ENCODE data around the gene G6PC3. TPM values are rescaled to one million over a fixed set of nuclear protein-coding genes. Genes with fewer than 3 reads are reported as not detected.
A peak's percentile ranks its signal among the peaks of the same experiment; 100 is the strongest.

G6PC3 gene
- total and polyA plus RNA-seq, 3 donors from 2014 or later: 58.0 to 109 (median 85.5) TPM

DNA sequence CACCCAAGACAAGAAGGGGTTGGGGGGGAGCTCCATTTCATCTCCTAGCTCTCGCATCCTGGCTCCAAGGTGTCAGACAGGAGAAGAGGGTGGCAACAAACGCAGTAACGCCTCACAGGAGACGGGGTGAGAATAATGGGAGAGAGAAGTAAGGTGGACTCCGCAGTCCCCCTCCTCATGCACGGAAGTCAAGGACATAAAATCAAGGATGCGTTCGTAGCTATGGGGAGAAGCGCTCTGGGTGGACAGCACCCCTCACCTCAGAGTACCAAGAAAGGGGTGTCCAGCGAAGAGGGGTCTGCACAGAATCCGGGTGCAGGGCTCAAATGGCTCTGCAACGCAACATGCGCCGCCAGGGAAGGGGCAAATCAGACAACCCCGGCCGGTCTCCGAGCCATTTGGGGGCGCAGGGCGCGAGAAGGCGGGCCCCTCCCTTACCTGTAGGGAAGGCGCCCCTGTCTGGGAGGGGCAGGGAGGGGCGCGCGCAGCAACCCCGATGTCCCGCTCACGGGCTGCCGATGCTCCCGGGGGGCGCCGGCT, 52.4 kb downstream of the G6PC3 start:
- no peak for DNase-seq
- Histone ChIP-seq H3K4me1 (peaks cover 41% of the 10 kb centered on the region), H3K4me3 (peak overlapping the region; percentile 91 to 99), H3K27ac (peak overlapping the region; percentile 95 to 96), H3K9me3 (no peaks in the 10 kb centered on the region), H3K36me3 (ENCODE audit: low read depth, missing control alignments) (no peaks in the 10 kb centered on the region), H3K27me3 (no peaks in the 10 kb centered on the region)
- TF ChIP-seq, protein P1, sequence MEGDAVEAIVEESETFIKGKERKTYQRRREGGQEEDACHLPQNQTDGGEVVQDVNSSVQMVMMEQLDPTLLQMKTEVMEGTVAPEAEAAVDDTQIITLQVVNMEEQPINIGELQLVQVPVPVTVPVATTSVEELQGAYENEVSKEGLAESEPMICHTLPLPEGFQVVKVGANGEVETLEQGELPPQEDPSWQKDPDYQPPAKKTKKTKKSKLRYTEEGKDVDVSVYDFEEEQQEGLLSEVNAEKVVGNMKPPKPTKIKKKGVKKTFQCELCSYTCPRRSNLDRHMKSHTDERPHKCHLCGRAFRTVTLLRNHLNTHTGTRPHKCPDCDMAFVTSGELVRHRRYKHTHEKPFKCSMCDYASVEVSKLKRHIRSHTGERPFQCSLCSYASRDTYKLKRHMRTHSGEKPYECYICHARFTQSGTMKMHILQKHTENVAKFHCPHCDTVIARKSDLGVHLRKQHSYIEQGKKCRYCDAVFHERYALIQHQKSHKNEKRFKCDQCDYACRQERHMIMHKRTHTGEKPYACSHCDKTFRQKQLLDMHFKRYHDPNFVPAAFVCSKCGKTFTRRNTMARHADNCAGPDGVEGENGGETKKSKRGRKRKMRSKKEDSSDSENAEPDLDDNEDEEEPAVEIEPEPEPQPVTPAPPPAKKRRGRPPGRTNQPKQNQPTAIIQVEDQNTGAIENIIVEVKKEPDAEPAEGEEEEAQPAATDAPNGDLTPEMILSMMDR (IDR thresholded peaks at IDR 0.05): no peak
- TF ChIP-seq POLR2A (IDR thresholded peaks at IDR 0.05): no peak
- 0 to 1% methylated on average over 16 to 32 of the region's 32 CpGs for WGBS, 2 donors
- intact Hi-C loops (cut with DNase I; ENCODE audit: low total_unique reads): no loop called here

DNA sequence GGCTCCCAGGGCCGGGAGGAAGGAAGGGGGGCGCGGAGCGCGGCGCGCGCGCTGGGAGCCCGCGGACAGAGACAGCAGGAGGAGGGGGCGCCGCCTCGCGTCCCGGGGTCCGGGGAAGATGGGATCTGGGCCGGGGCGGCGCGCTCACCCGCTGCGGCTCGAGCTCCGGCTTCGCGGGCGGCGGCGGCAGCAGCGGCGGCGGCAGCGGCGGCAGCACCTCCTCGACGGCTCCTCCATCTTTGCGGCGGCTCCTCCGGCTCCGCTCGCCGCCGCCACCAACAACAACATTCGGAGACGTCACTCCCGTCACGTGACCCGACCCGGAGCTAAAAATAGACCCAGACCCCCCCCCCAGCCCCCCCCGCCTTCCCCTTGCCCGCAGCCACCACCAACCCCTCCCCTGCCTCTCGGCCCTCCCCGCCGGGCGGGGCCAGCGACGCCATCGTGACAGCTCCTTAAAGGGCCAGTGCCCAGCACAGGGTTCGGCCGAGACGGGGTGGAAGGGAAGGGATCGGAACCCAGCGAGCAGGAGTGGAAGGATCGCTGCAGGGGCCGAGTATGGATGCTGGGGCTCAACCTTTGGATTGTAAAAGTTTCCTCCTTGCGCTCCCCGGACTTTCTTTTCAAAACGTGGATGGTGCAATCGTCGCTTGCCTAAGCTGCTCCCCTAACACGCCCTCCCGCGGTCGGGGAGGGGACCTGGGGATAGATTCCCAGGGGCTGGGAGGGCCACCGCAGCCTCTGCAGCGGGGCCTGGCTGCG, 53.0 kb downstream of the G6PC3 start, which contains the start of gene HDAC5:
Gene HDAC5 (minus strand): TSS at position 286 of the 762 bp plus-strand sequence. CDS start 6,126 bp downstream, outside the sequence.
- whole genome bisulfite sequencing, 2 donors: 0 to 1% methylated on average over 16 to 78 of the region's 78 CpGs
- intact Hi-C loops (cut with DNase I; ENCODE audit: low total_unique reads): no loop called here
- Histone ChIP-seq H3K27ac (peak within 1 kb of the TSS; percentile 95 to 96), H3K4me3 (peak within 1 kb of the TSS; percentile 91 to 99), H3K27me3 (no peaks in the 10 kb centered on the region), H3K4me1 (peaks cover 40% of the 10 kb centered on the region), H3K36me3 (ENCODE audit: low read depth, missing control alignments) (no peaks in the 10 kb centered on the region), H3K9me3 (no peaks in the 10 kb centered on the region)
- no peak for TF ChIP-seq POLR2A (IDR thresholded peaks at IDR 0.05)
- TF ChIP-seq, protein P1 (IDR thresholded peaks at IDR 0.05): peak; percentile 27 to 62 (median 40)
- DNase-seq: peak; percentile 97

DNA sequence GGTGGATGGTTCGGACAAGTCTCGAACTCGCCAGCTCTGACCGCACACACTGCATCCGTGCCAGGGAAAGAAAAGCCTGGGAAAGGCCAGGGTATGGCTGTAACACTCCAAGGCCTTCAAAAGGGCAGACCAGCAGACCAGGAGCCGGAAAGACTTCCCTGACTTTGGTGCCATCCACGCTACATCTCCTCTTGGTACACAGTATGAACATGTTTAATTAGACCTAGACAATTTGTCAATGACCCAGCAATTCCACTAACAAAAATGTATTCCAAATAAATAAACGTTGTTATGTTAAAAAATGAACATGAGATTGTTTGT, 53.5 kb downstream of the G6PC3 start:
- 1% methylated on average over 3 to 8 of the region's 8 CpGs for WGBS, 2 donors
- no peaks in the 10 kb centered on the region for H3K36me3 ChIP-seq (ENCODE audit: low read depth, missing control alignments)
- peak overlapping the region; percentile 95 to 96 for H3K27ac ChIP-seq
- DNase-seq: no peak
- H3K4me1 ChIP-seq: peaks cover 37% of the 10 kb centered on the region
- intact Hi-C loops (cut with DNase I; ENCODE audit: low total_unique reads): no loop called here
- no peak for TF ChIP-seq POLR2A (IDR thresholded peaks at IDR 0.05)
- TF ChIP-seq, protein P1 (IDR thresholded peaks at IDR 0.05): no peak
- no peaks in the 10 kb centered on the region for H3K27me3 ChIP-seq
- H3K4me3 ChIP-seq: peak overlapping the region; percentile 91 to 99
- H3K9me3 ChIP-seq: no peaks in the 10 kb centered on the region

Small RNA genes lying within 50 kb of the gene (small RNA-seq; reads per million reads assigned to genes)
- 0 reads per million in 2 donors for gene RF00012

Other genes with a start within 250 kb of the G6PC3 start
- gene MPP3, start 237.6 kb upstream of the G6PC3 start, total RNA-seq: 10 to 100 TPM; 16.7 to 18.2 TPM
- 5.9 TPM for gene MPP3, start 237.6 kb upstream of the G6PC3 start, polyA plus RNA-seq (ENCODE audit: insufficient read depth, low read depth, low replicate concordance)
- 10 to 100 TPM; 48.4 to 53.9 TPM for gene CD300LG, start 223.6 kb upstream of the G6PC3 start, total RNA-seq
- gene CD300LG, start 223.6 kb upstream of the G6PC3 start, polyA plus RNA-seq (ENCODE audit: insufficient read depth, low read depth, low replicate concordance): 49.2 TPM
- gene MPP2, start 163.2 kb upstream of the G6PC3 start, total RNA-seq: 10 to 100 TPM; 25.1 to 25.8 TPM
- 31.4 TPM for gene MPP2, start 163.2 kb upstream of the G6PC3 start, polyA plus RNA-seq (ENCODE audit: insufficient read depth, low read depth, low replicate concordance)
- not detected for gene PPY, start 128.3 kb upstream of the G6PC3 start, total RNA-seq
- gene PPY, start 128.3 kb upstream of the G6PC3 start, polyA plus RNA-seq (ENCODE audit: insufficient read depth, low read depth, low replicate concordance): 0.99 TPM
- under 1 TPM in 1 of 2 donors, not detected in 1; 0.37 TPM for gene PYY, start 116.8 kb upstream of the G6PC3 start, total RNA-seq
- 1.5 TPM for gene PYY, start 116.8 kb upstream of the G6PC3 start, polyA plus RNA-seq (ENCODE audit: insufficient read depth, low read depth, low replicate concordance)
- gene NAGS, start 66.1 kb upstream of the G6PC3 start, total RNA-seq: 1 to 10 TPM; 2.5 to 3.1 TPM
- 6.5 TPM for gene NAGS, start 66.1 kb upstream of the G6PC3 start, polyA plus RNA-seq (ENCODE audit: insufficient read depth, low read depth, low replicate concordance)
- 10 to 100 TPM; 38.4 to 63.3 TPM for gene TMEM101, start 55.8 kb upstream of the G6PC3 start, total RNA-seq
- gene TMEM101, start 55.8 kb upstream of the G6PC3 start, polyA plus RNA-seq (ENCODE audit: insufficient read depth, low read depth, low replicate concordance): 51.1 TPM
- 10 to 100 TPM; 52.7 to 74.4 TPM for gene LSM12, start 4.1 kb upstream of the G6PC3 start, total RNA-seq
- gene LSM12, start 4.1 kb upstream of the G6PC3 start, polyA plus RNA-seq (ENCODE audit: insufficient read depth, low read depth, low replicate concordance): 57.6 TPM
- gene HDAC5, start 52.9 kb downstream of the G6PC3 start, total RNA-seq: 100 to 1,000 TPM in 1 of 2 donors, 10 to 100 TPM in 1; 94.1 to 141 TPM
- 43.3 TPM for gene HDAC5, start 52.9 kb downstream of the G6PC3 start, polyA plus RNA-seq (ENCODE audit: insufficient read depth, low read depth, low replicate concordance)
- 10 to 100 TPM; 20.0 to 20.2 TPM for gene HROB, start 71.2 kb downstream of the G6PC3 start, total RNA-seq
- 22.7 TPM for gene HROB, start 71.2 kb downstream of the G6PC3 start, polyA plus RNA-seq (ENCODE audit: insufficient read depth, low read depth, low replicate concordance)
- gene ASB16, start 100.0 kb downstream of the G6PC3 start, total RNA-seq: 1 to 10 TPM; 2.5 to 5.7 TPM
- 0.86 TPM for gene ASB16, start 100.0 kb downstream of the G6PC3 start, polyA plus RNA-seq (ENCODE audit: insufficient read depth, low read depth, low replicate concordance)
- gene TMUB2, start 116.2 kb downstream of the G6PC3 start, total RNA-seq: 10 to 100 TPM; 60.0 to 63.1 TPM
- 76.7 TPM for gene TMUB2, start 116.2 kb downstream of the G6PC3 start, polyA plus RNA-seq (ENCODE audit: insufficient read depth, low read depth, low replicate concordance)
- gene ATXN7L3, start 129.1 kb downstream of the G6PC3 start, total RNA-seq: 100 to 1,000 TPM; 100 to 101 TPM
- gene ATXN7L3, start 129.1 kb downstream of the G6PC3 start, polyA plus RNA-seq (ENCODE audit: insufficient read depth, low read depth, low replicate concordance): 76.5 TPM
- 10 to 100 TPM; 69.6 to 78.7 TPM for gene UBTF, start 148.9 kb downstream of the G6PC3 start, total RNA-seq
- gene UBTF, start 148.9 kb downstream of the G6PC3 start, polyA plus RNA-seq (ENCODE audit: insufficient read depth, low read depth, low replicate concordance): 54.2 TPM
- under 1 TPM; 0.37 to 0.71 TPM for gene SLC4A1, start 197.4 kb downstream of the G6PC3 start, total RNA-seq
- gene SLC4A1, start 197.4 kb downstream of the G6PC3 start, polyA plus RNA-seq (ENCODE audit: insufficient read depth, low read depth, low replicate concordance): 0.12 TPM
- gene RUNDC3A, start 237.9 kb downstream of the G6PC3 start, total RNA-seq: 10 to 100 TPM; 14.6 to 53.1 TPM
- gene RUNDC3A, start 237.9 kb downstream of the G6PC3 start, polyA plus RNA-seq (ENCODE audit: insufficient read depth, low read depth, low replicate concordance): 17.5 TPM